ENCODE results near the gene TICAM1. TPM values are rescaled to one million over a fixed set of nuclear protein-coding genes. Genes with fewer than 3 reads are reported as not detected.

TICAM1 gene
- total and polyA plus RNA-seq, 2 of the 13 experiments (the other 11 are each of a cell fraction or from before 2014, with no cell fraction given), result 0.33 to 0.95 TPM

GRCh38 chr19:4815426-4816201, 15.9 kb downstream of the TICAM1 start (continued):
- TF ChIP-seq HBP1 (CRISPR knock-in tag; IDR thresholded peaks at IDR 0.05; ENCODE audit: low read depth) (no peak), ZNF580 (CRISPR knock-in tag; IDR thresholded peaks at IDR 0.05; ENCODE audit: borderline replicate concordance, low read depth) (peak; percentile 22; the same call in 1 of the 2 replicates), KLF11 (CRISPR knock-in tag; IDR thresholded peaks at IDR 0.05) (0 out of 2 replicates have a peak, but pooled peaks have one; percentile 45), CCDC6 (CRISPR knock-in tag; IDR thresholded peaks at IDR 0.05) (0 out of 2 replicates have a peak, but pooled peaks have one; percentile 51), XBP1 (CRISPR knock-in tag; IDR thresholded peaks at IDR 0.05) (no peak), RFXANK (CRISPR knock-in tag; IDR thresholded peaks at IDR 0.05) (peak; percentile 75; the same call in 1 of the 2 replicates), ZNF788 (CRISPR knock-in tag; IDR thresholded peaks at IDR 0.05; ENCODE audit: borderline replicate concordance) (peak; percentile 69; the same call in 1 of the 2 replicates), ISX (CRISPR knock-in tag; conservative IDR thresholded peaks at IDR 0.05) (no peak), PREB (CRISPR knock-in tag; IDR thresholded peaks at IDR 0.05) (no peak), GZF1 (CRISPR knock-in tag; IDR thresholded peaks at IDR 0.05) (no peak), SOX5 (CRISPR knock-in tag; IDR thresholded peaks at IDR 0.05; ENCODE audit: borderline replicate concordance) (0 out of 2 replicates have a peak, but pooled peaks have one; percentile 12), ZNF251 (CRISPR knock-in tag; IDR thresholded peaks at IDR 0.05) (no peak), DR1 (CRISPR knock-in tag; IDR thresholded peaks at IDR 0.05) (no peak), ZGPAT (CRISPR knock-in tag; IDR thresholded peaks at IDR 0.05) (peak; percentile 64), ZSCAN12 (CRISPR knock-in tag; IDR thresholded peaks at IDR 0.05) (no peak), CTCF (CRISPR knock-in tag; IDR thresholded peaks at IDR 0.05) (no peak), NCOR1 (IDR thresholded peaks at IDR 0.05; ENCODE audit: borderline replicate concordance, low read length) (no peak), USF2 (IDR thresholded peaks at IDR 0.05; ENCODE audit: low read depth, low read length) (peak; percentile 94), USF2 (CRISPR knock-in tag; IDR thresholded peaks at IDR 0.05; ENCODE audit: borderline replicate concordance) (peak; percentile 99), ZNF484 (CRISPR knock-in tag; IDR thresholded peaks at IDR 0.05; ENCODE audit: borderline replicate concordance, low read depth) (no peak), MXD1 (CRISPR knock-in tag; IDR thresholded peaks at IDR 0.05) (no peak)

All from HepG2 (cell line).